Skeletal muscle tissue (tissue), 4 donors: Measurements from ENCODE around the gene SORBS2. TPM values are rescaled to one million over a fixed set of nuclear protein-coding genes. Genes with fewer than 3 reads are reported as not detected.
A peak's percentile ranks its signal among the peaks of the same experiment; 100 is the strongest.
"Not testable (repeated sequence)": the region's sequence is repeated elsewhere in the genome, so short reads cannot be mapped to it uniquely, and the experiment has no call there.

Experiments
- H3K27ac ChIP-seq: one replicate; pipeline ENCODE4 v1.7.0; 2013; ENCODE audit warnings: mild to moderate bottlenecking, low read depth, low read length, inconsistent platforms
- H3K27me3 ChIP-seq, 3 donors: one replicate each; pipeline ENCODE4 v1.7.0; 2013; ENCODE audit warnings: low read length in 3 of 3; ENCODE audit not compliant: control insufficient read depth in 3 of 3, insufficient read depth in 3 of 3
- H3K36me3 ChIP-seq, 3 donors: one replicate each; pipeline ENCODE4 v1.7.0; 2013; ENCODE audit warnings: low read length in 3 of 3; ENCODE audit not compliant: control insufficient read depth in 3 of 3, insufficient read depth in 3 of 3
- H3K4me1 ChIP-seq, 3 donors: one replicate each; pipeline ENCODE4 v1.7.0; 2013; ENCODE audit warnings: low read length in 3 of 3, mild to moderate bottlenecking in 3 of 3; ENCODE audit not compliant: control insufficient read depth in 3 of 3, insufficient read depth in 3 of 3
- H3K4me3 ChIP-seq, 3 donors: one replicate each; pipeline ENCODE4 v1.7.0; 2013; ENCODE audit warnings: low read length in 3 of 3
- H3K9ac ChIP-seq, 3 donors: one replicate each; pipeline ENCODE4 v1.7.0; 2013; ENCODE audit warnings: low read length in 3 of 3, mild to moderate bottlenecking in 3 of 3, moderate library complexity in 2 of 3, low read depth in 1 of 3
- H3K9me3 ChIP-seq, 3 donors: one replicate each; pipeline ENCODE4 v1.7.0; 2013; ENCODE audit warnings: low read length in 3 of 3; ENCODE audit not compliant: control insufficient read depth in 3 of 3
- total RNA-seq: library from RNA; depleted of rRNA; stranded (reverse); fragments of >200 nt; gene quantifications from one replicate; pipeline ENCODE4 v1.2.3, GENCODE V29; 2014
- donor health status: Osteomylitis.

Gene SORBS2
- total RNA-seq, 1 donor from 2014 or later = 14.1 TPM

- no peaks in the 10 kb centered on the region for H3K36me3 ChIP-seq
- H3K27me3 ChIP-seq = no peaks in the 10 kb centered on the region
- H3K9ac ChIP-seq = no peak overlapping the region
- H3K9me3 ChIP-seq = no peaks in the 10 kb centered on the region
- H3K4me1 ChIP-seq = peaks cover 23 to 35% (median 29%) of the 10 kb centered on the region in 3 donors
- H3K27ac ChIP-seq = no peak overlapping the region
- H3K4me3 ChIP-seq = no peak overlapping the region
Measured at GRCh38 chr4:185562531-185562930, 249.5 kb downstream of the SORBS2 start.

- H3K4me1 ChIP-seq = peaks cover 8 to 17% (median 11%) of the 10 kb centered on the region in 3 donors
- H3K9me3 ChIP-seq = no peaks in the 10 kb centered on the region
- peak overlapping the region; percentile 39 for H3K27ac ChIP-seq
- peak overlapping the region in 1 of 3 donors; percentile 54 for H3K9ac ChIP-seq
- no peaks in the 10 kb centered on the region for H3K27me3 ChIP-seq
- peak overlapping the region in 2 of 3 donors; percentile 22 to 26 for H3K4me3 ChIP-seq
- H3K36me3 ChIP-seq = no peaks in the 10 kb centered on the region
Measured at GRCh38 chr4:185560316-185560715, 251.7 kb downstream of the SORBS2 start.

- Histone ChIP-seq H3K36me3 (no peaks in the 10 kb centered on the region), H3K4me3 (peak overlapping the region in 2 of 3 donors; percentile 22 to 26), H3K27ac (peak overlapping the region; percentile 39), H3K9me3 (no peaks in the 10 kb centered on the region), H3K27me3 (no peaks in the 10 kb centered on the region), H3K4me1 (peaks cover 8 to 17% (median 11%) of the 10 kb centered on the region in 3 donors), H3K9ac (peak overlapping the region in 1 of 3 donors; percentile 54)
Measured at GRCh38 chr4:185559915-185560281, 252.1 kb downstream of the SORBS2 start.

GRCh38 chr4:185559251-185559914 lies 252.6 kb downstream of the SORBS2 start:
- H3K9ac ChIP-seq, H3K27me3 ChIP-seq, H3K9me3 ChIP-seq, H3K36me3 ChIP-seq: not testable (repeated sequence)
- Histone ChIP-seq H3K4me1 (peaks cover 8 to 17% (median 11%) of the 10 kb centered on the region in 3 donors), H3K27ac (peak overlapping the region; percentile 39), H3K4me3 (peak overlapping the region in 1 of 3 donors; percentile 26)

- Histone ChIP-seq H3K27ac (no peak overlapping the region), H3K4me1 (peaks cover 4 to 6% (median 5%) of the 10 kb centered on the region in 3 donors), H3K27me3 (no peaks in the 10 kb centered on the region), H3K9me3 (no peaks in the 10 kb centered on the region), H3K36me3 (no peaks in the 10 kb centered on the region), H3K9ac (no peak overlapping the region), H3K4me3 (no peak overlapping the region)
Measured at GRCh38 chr4:185554365-185555126, 257.4 kb downstream of the SORBS2 start.

GRCh38 chr4:185552254-185552653 lies 259.7 kb downstream of the SORBS2 start:
- Histone ChIP-seq H3K4me1 (peaks cover 0 to 4% (median 4%) of the 10 kb centered on the region in 3 donors), H3K27ac (no peak overlapping the region), H3K9ac (no peak overlapping the region), H3K27me3 (no peaks in the 10 kb centered on the region), H3K9me3 (no peaks in the 10 kb centered on the region), H3K36me3 (no peaks in the 10 kb centered on the region), H3K4me3 (no peak overlapping the region)

- no peak overlapping the region for H3K4me3 ChIP-seq
- H3K4me1 ChIP-seq = peaks cover 0 to 4% (median 4%) of the 10 kb centered on the region in 3 donors
- no peaks in the 10 kb centered on the region for H3K9me3 ChIP-seq
- H3K36me3 ChIP-seq = no peaks in the 10 kb centered on the region
- H3K9ac ChIP-seq = no peak overlapping the region
- no peak overlapping the region for H3K27ac ChIP-seq
- H3K27me3 ChIP-seq = no peaks in the 10 kb centered on the region
Measured at GRCh38 chr4:185550933-185551332, 261.1 kb downstream of the SORBS2 start.

GRCh38 chr4:185549095-185549639 lies 262.8 kb downstream of the SORBS2 start:
- Histone ChIP-seq H3K27me3 (no peaks in the 10 kb centered on the region), H3K4me1 (peaks cover 0 to 4% (median 4%) of the 10 kb centered on the region in 3 donors), H3K27ac (no peak overlapping the region), H3K9me3 (no peaks in the 10 kb centered on the region), H3K4me3 (no peak overlapping the region), H3K36me3 (no peaks in the 10 kb centered on the region), H3K9ac (no peak overlapping the region)

- Histone ChIP-seq H3K27ac (no peak overlapping the region), H3K9ac (no peak overlapping the region), H3K4me3 (no peak overlapping the region), H3K27me3 (no peaks in the 10 kb centered on the region), H3K36me3 (no peaks in the 10 kb centered on the region), H3K4me1 (peaks cover 0 to 4% (median 4%) of the 10 kb centered on the region in 3 donors), H3K9me3 (no peaks in the 10 kb centered on the region)
Measured at GRCh38 chr4:185548587-185548986, 263.4 kb downstream of the SORBS2 start.

GRCh38 chr4:185546335-185546734 lies 265.7 kb downstream of the SORBS2 start:
- Histone ChIP-seq H3K9me3 (no peaks in the 10 kb centered on the region), H3K9ac (no peak overlapping the region), H3K4me3 (no peak overlapping the region), H3K36me3 (no peaks in the 10 kb centered on the region), H3K27me3 (no peaks in the 10 kb centered on the region), H3K4me1 (peaks cover 6 to 14% (median 7%) of the 10 kb centered on the region in 3 donors), H3K27ac (no peak overlapping the region)
